Activated CD4-positive, alpha-beta memory T cell treated with anti-CD3 and anti-CD28 coated beads, Interleukin-2, amount 10 ng/mL, durations not matched to agents 7 days and 5 days (primary cell): ENCODE measurements around the gene TAAR9. TPM values are rescaled to one million over a fixed set of nuclear protein-coding genes. Genes with fewer than 3 reads are reported as not detected.

Experiments used
- CTCF ChIA-PET: fragments of 350-600 bp; sonication (Branson Sonifier 250); formaldehyde crosslinking; loops from one replicate; lab custom pipeline; 2021; ENCODE audit warnings: antibody characterized with exemption, inconsistent platforms; lab: Charles Lee
- POLR2A ChIA-PET: fragments of 350-600 bp; sonication (Branson Sonifier 250); formaldehyde crosslinking; loops from one replicate; lab custom pipeline; 2021; ENCODE audit warnings: antibody characterized with exemption; lab: Charles Lee
- DNase-seq: peaks from one replicate; pipeline ENCODE4 v3.0.0-alpha.2; 2020
- H3K27ac Mint-ChIP-seq: one replicate; pipeline ENCODE4 v1.8.0; 2021; ENCODE audit warnings: mild to moderate bottlenecking, mixed read lengths
- H3K27me3 Mint-ChIP-seq: one replicate; pipeline ENCODE4 v1.8.0; 2021; ENCODE audit warnings: mixed read lengths
- H3K36me3 Mint-ChIP-seq: one replicate; pipeline ENCODE4 v1.8.0; 2021; ENCODE audit warnings: low read depth, mixed read lengths
- H3K4me1 Mint-ChIP-seq: one replicate; pipeline ENCODE4 v1.8.0; 2021; ENCODE audit warnings: mixed read lengths
- H3K4me3 Mint-ChIP-seq: one replicate; pipeline ENCODE4 v1.8.0; 2021; ENCODE audit warnings: mild to moderate bottlenecking, mixed read lengths
- H3K9me3 Mint-ChIP-seq: one replicate; pipeline ENCODE4 v1.8.0; 2021; ENCODE audit warnings: mixed read lengths
- total RNA-seq, 2 experiments: library from RNA; stranded (reverse); gene quantifications; one replicate each; pipeline ENCODE4 v1.2.3, GENCODE V29; 2021

Gene TAAR9
- total RNA-seq, 2 experiments from 2014 or later = not detected

- H3K4me1 Mint-ChIP-seq = peaks cover 4% of the 10 kb centered on the region
- H3K36me3 Mint-ChIP-seq = peaks cover 36% of the 10 kb centered on the region
- POLR2A ChIA-PET = no interaction called here
- no peaks in the 10 kb centered on the region for H3K9me3 Mint-ChIP-seq
- H3K27me3 Mint-ChIP-seq = no peaks in the 10 kb centered on the region
- H3K4me3 Mint-ChIP-seq = no peak overlapping the region
- no peak overlapping the region for H3K27ac Mint-ChIP-seq
- no peak for DNase-seq
- CTCF ChIA-PET = interaction anchor here (0.6 kb wide), 1 partner anchor 99 kb away, joined by 3 read pairs; no protein-coding TSS in a partner anchor
Observed at GRCh38 chr6:132505158-132505557, 32.9 kb upstream of the TAAR9 start.

- CTCF ChIA-PET = no interaction called here
- Mint-ChIP-seq H3K4me3 (no peak overlapping the region), H3K9me3 (no peaks in the 10 kb centered on the region), H3K27me3 (no peaks in the 10 kb centered on the region), H3K36me3 (peaks cover 28% of the 10 kb centered on the region), H3K27ac (no peak overlapping the region), H3K4me1 (peaks cover 10% of the 10 kb centered on the region)
- DNase-seq = no peak
- POLR2A ChIA-PET = no interaction called here
Observed at GRCh38 chr6:132506461-132506860, 31.6 kb upstream of the TAAR9 start.

GRCh38 chr6:132506869-132507808 is 30.9 kb upstream of the TAAR9 start:
- Mint-ChIP-seq H3K27me3 (no peaks in the 10 kb centered on the region), H3K36me3 (peaks cover 26% of the 10 kb centered on the region), H3K4me1 (peaks cover 17% of the 10 kb centered on the region), H3K4me3 (no peak overlapping the region), H3K9me3 (no peaks in the 10 kb centered on the region), H3K27ac (no peak overlapping the region)
- CTCF ChIA-PET = no interaction called here
- no peak for DNase-seq
- POLR2A ChIA-PET = interaction anchor here (0.6 kb wide), 1 partner anchor 191 kb away, joined by 3 read pairs; no protein-coding TSS in a partner anchor

GRCh38 chr6:132511210-132511830 is 26.8 kb upstream of the TAAR9 start:
- Mint-ChIP-seq H3K27me3 (peaks cover 16% of the 10 kb centered on the region), H3K27ac (no peak overlapping the region), H3K4me1 (peaks cover 27% of the 10 kb centered on the region), H3K4me3 (no peak overlapping the region), H3K9me3 (no peaks in the 10 kb centered on the region), H3K36me3 (peaks cover 21% of the 10 kb centered on the region)
- no peak for DNase-seq
- POLR2A ChIA-PET = interaction anchor here (2.1 to 2.4 kb wide), 2 partner anchors 15 to 303 kb away, joined by 21 to 38 read pairs; partner anchors contain the start of gene RPS12
- CTCF ChIA-PET = no interaction called here

GRCh38 chr6:132511831-132512220 is 26.3 kb upstream of the TAAR9 start:
- no peak for DNase-seq
- ChIA-PET CTCF (interaction anchor here (1.0 to 1.7 kb wide), 5 partner anchors 16 to 286 kb away, joined by 4 to 16 read pairs (median 6); partner anchors contain the start of gene SLC18B1), POLR2A (interaction anchor here (1.7 to 2.4 kb wide), 4 partner anchors 15 to 308 kb away, joined by 6 to 38 read pairs (median 14); partner anchors contain the start of genes RPS12 and SLC18B1)
- Mint-ChIP-seq H3K27ac (no peak overlapping the region), H3K36me3 (peaks cover 16% of the 10 kb centered on the region), H3K27me3 (peaks cover 17% of the 10 kb centered on the region), H3K4me1 (peaks cover 27% of the 10 kb centered on the region), H3K4me3 (peak overlapping the region; percentile 95), H3K9me3 (no peaks in the 10 kb centered on the region)

GRCh38 chr6:132512342-132512637 is 25.8 kb upstream of the TAAR9 start:
- Mint-ChIP-seq H3K27ac (peak overlapping the region; percentile 51), H3K4me1 (peaks cover 27% of the 10 kb centered on the region), H3K27me3 (peaks cover 17% of the 10 kb centered on the region), H3K4me3 (peak overlapping the region; percentile 95), H3K9me3 (no peaks in the 10 kb centered on the region), H3K36me3 (peaks cover 15% of the 10 kb centered on the region)
- ChIA-PET POLR2A (interaction anchor here (1.0 to 2.4 kb wide), 6 partner anchors 16 to 307 kb away, joined by 3 to 38 read pairs (median 7); partner anchors contain the start of genes RPS12 and SLC18B1), CTCF (interaction anchor here (0.8 to 1.7 kb wide), 11 partner anchors 11 to 884 kb away, joined by 3 to 16 read pairs (median 4); partner anchors contain the start of gene SLC18B1)
- no peak for DNase-seq

GRCh38 chr6:132512638-132513632 is 25.1 kb upstream of the TAAR9 start, which contains the start of gene STX7:
Gene STX7 (minus strand): TSS chr6:132513116. CDS start chr6:132503530, 9,586 bp downstream.
- POLR2A ChIA-PET = interaction anchor here (0.8 to 2.4 kb wide), 8 partner anchors 17 to 306 kb away, joined by 3 to 38 read pairs (median 5); partner anchors contain the start of genes RPS12 and SLC18B1
- Mint-ChIP-seq H3K4me1 (peaks cover 27% of the 10 kb centered on the region), H3K36me3 (peaks cover 9% of the 10 kb centered on the region), H3K4me3 (peak within 1 kb of the TSS; percentile 95), H3K9me3 (no peaks in the 10 kb centered on the region), H3K27me3 (peaks cover 18% of the 10 kb centered on the region), H3K27ac (peak within 1 kb of the TSS; percentile 82)
- DNase-seq = peak; percentile 87
- CTCF ChIA-PET = interaction anchor here (0.8 to 1.7 kb wide), 13 partner anchors 10 to 884 kb away, joined by 3 to 16 read pairs (median 4); partner anchors contain the start of gene SLC18B1

- peak overlapping the region; percentile 95 for H3K4me3 Mint-ChIP-seq
- no peaks in the 10 kb centered on the region for H3K9me3 Mint-ChIP-seq
- ChIA-PET CTCF (interaction anchor here (1.1 to 1.7 kb wide), 6 partner anchors 13 to 309 kb away, joined by 3 to 16 read pairs (median 6); partner anchors contain the start of gene SLC18B1), POLR2A (interaction anchor here (0.8 to 2.4 kb wide), 5 partner anchors 24 to 305 kb away, joined by 4 to 38 read pairs (median 6); partner anchors contain the start of genes RPS12 and SLC18B1)
- peaks cover 27% of the 10 kb centered on the region for H3K4me1 Mint-ChIP-seq
- no peaks in the 10 kb centered on the region for H3K36me3 Mint-ChIP-seq
- no peak for DNase-seq
- H3K27ac Mint-ChIP-seq = no peak overlapping the region
- peaks cover 24% of the 10 kb centered on the region for H3K27me3 Mint-ChIP-seq
Observed at GRCh38 chr6:132513831-132514545, 24.1 kb upstream of the TAAR9 start.

GRCh38 chr6:132515386-132515785 is 22.7 kb upstream of the TAAR9 start:
- H3K4me3 Mint-ChIP-seq = no peak overlapping the region
- peaks cover 32% of the 10 kb centered on the region for H3K27me3 Mint-ChIP-seq
- DNase-seq = no peak
- POLR2A ChIA-PET = interaction anchor here (2.0 kb wide), 1 partner anchor 299 kb away, joined by 6 read pairs; the partner anchor contains the start of gene RPS12
- peaks cover 27% of the 10 kb centered on the region for H3K4me1 Mint-ChIP-seq
- no peaks in the 10 kb centered on the region for H3K9me3 Mint-ChIP-seq
- H3K27ac Mint-ChIP-seq = no peak overlapping the region
- no peaks in the 10 kb centered on the region for H3K36me3 Mint-ChIP-seq
- CTCF ChIA-PET = no interaction called here

- POLR2A ChIA-PET = no interaction called here
- H3K4me1 Mint-ChIP-seq = no peaks in the 10 kb centered on the region
- CTCF ChIA-PET = interaction anchor here (0.6 kb wide), 1 partner anchor 303 kb away, joined by 6 read pairs; no protein-coding TSS in a partner anchor
- no peak overlapping the region for H3K4me3 Mint-ChIP-seq
- H3K9me3 Mint-ChIP-seq = no peaks in the 10 kb centered on the region
- DNase-seq = no peak
- H3K36me3 Mint-ChIP-seq = no peaks in the 10 kb centered on the region
- H3K27ac Mint-ChIP-seq = no peak overlapping the region
- peaks cover 46% of the 10 kb centered on the region for H3K27me3 Mint-ChIP-seq
Observed at GRCh38 chr6:132520953-132521352, 17.1 kb upstream of the TAAR9 start.

GRCh38 chr6:132524646-132525045 is 13.4 kb upstream of the TAAR9 start:
- DNase-seq = no peak
- no peak overlapping the region for H3K4me3 Mint-ChIP-seq
- no peaks in the 10 kb centered on the region for H3K36me3 Mint-ChIP-seq
- no peaks in the 10 kb centered on the region for H3K9me3 Mint-ChIP-seq
- CTCF ChIA-PET = interaction anchor here (1.0 to 2.1 kb wide), 2 partner anchors 244 to 299 kb away, joined by 3 to 6 read pairs; no protein-coding TSS in a partner anchor
- peaks cover 43% of the 10 kb centered on the region for H3K27me3 Mint-ChIP-seq
- no peaks in the 10 kb centered on the region for H3K4me1 Mint-ChIP-seq
- POLR2A ChIA-PET = no interaction called here
- H3K27ac Mint-ChIP-seq = no peak overlapping the region
